B cell (primary cell): ENCODE results near the gene STN1. TPM values are rescaled to one million over a fixed set of nuclear protein-coding genes. Genes with fewer than 3 reads are reported as not detected.

Experiments
- ATAC-seq: fragments of 200-7000 bp; cut with Tn5 transposase; one replicate; pipeline ENCODE4 v1.10.0; 2021; ENCODE audit warnings: low read depth, mild to moderate bottlenecking, moderate number of reproducible peaks, moderate library complexity
- CTCF ChIA-PET: fragments of 350-600 bp; sonication (Branson Sonifier 250); formaldehyde crosslinking; loops from one replicate; lab custom pipeline; 2021; ENCODE audit warnings: antibody characterized with exemption, inconsistent platforms; lab: Charles Lee
- POLR2A ChIA-PET: fragments of 350-600 bp; sonication (Branson Sonifier 250); formaldehyde crosslinking; loops from one replicate; lab custom pipeline; 2021; ENCODE audit warnings: antibody characterized with exemption; lab: Charles Lee
- DNase-seq: peaks from one replicate; pipeline ENCODE4 v3.0.0; 2013
- H2AFZ ChIP-seq: 2 replicates; pipeline ENCODE4 v1.6.1; 2012; ENCODE audit warnings: mild to moderate bottlenecking, low read depth, low read length; ENCODE audit not compliant: insufficient read depth, poor library complexity, severe bottlenecking
- H3K27ac ChIP-seq, 2 donors: 1 replicate in 1 of 2; 2 replicates in 1 of 2; pipeline ENCODE4 v1.5.1; 2012 to 2013; ENCODE audit warnings: low read length in 2 of 2, mild to moderate bottlenecking in 2 of 2, moderate library complexity in 1 of 2
- H3K27me3 ChIP-seq, 4 experiments: fragments of 200-600 bp in 1 of 4; sonication (generic) in 1 of 4; replicated peaks in 1 of 4; 1 replicate in 2 of 4; 2 replicates in 2 of 4; pipeline versions ENCODE4 v1.6.1 to v1.7.0; 2013 to 2016; ENCODE audit warnings: low read length in 3 of 4, mild to moderate bottlenecking in 2 of 4, mixed read lengths in 1 of 4, moderate library complexity in 1 of 4; ENCODE audit not compliant: insufficient read depth in 4 of 4, control insufficient read depth in 3 of 4; ENCODE audit errors: control extremely low read depth in 1 of 4
- H3K36me3 ChIP-seq, 2 experiments: replicated peaks in 1 of 2; 1 replicate in 1 of 2; 2 replicates in 1 of 2; pipeline versions ENCODE4 v1.6.1 to v1.7.1; 2013; ENCODE audit warnings: low read length in 1 of 2; ENCODE audit not compliant: insufficient read depth in 2 of 2, control insufficient read depth in 1 of 2; ENCODE audit errors: control extremely low read depth in 1 of 2, extremely low read depth in 1 of 2
- H3K4me1 ChIP-seq, 2 donors: fragments of 200-600 bp in 1 of 2; sonication (generic) in 1 of 2; 1 replicate in 1 of 2; 2 replicates in 1 of 2; pipeline versions ENCODE4 v1.5.1 to v1.6.1; 2013 to 2017; ENCODE audit warnings: low read length in 2 of 2; ENCODE audit not compliant: control insufficient read depth in 2 of 2, insufficient read depth in 2 of 2
- H3K4me2 ChIP-seq: replicated peaks from 2 replicates; pipeline ENCODE3; 2012; ENCODE audit warnings: mild to moderate bottlenecking, low read depth, low read length; ENCODE audit not compliant: poor library complexity, severe bottlenecking
- H3K4me3 ChIP-seq, 5 experiments: fragments of 200-600 bp in 1 of 5; sonication (generic) in 1 of 5; 1 replicate in 3 of 5; 2 replicates in 2 of 5; pipeline versions ENCODE4 v1.5.1 to v1.7.0; 2011 to 2016; ENCODE audit warnings: low read length in 4 of 5, mild to moderate bottlenecking in 4 of 5, low read depth in 2 of 5, control low read depth in 1 of 5, moderate library complexity in 1 of 5; ENCODE audit not compliant: insufficient read depth in 1 of 5; ENCODE audit errors: control extremely low read depth in 1 of 5, extremely low read depth in 1 of 5
- H3K79me2 ChIP-seq: fragments of 200-600 bp; sonication (generic); one replicate; pipeline ENCODE4 v1.6.0; 2016; ENCODE audit warnings: low read length; ENCODE audit not compliant: control insufficient read depth, insufficient read depth
- H3K9ac ChIP-seq: fragments of 200-600 bp; sonication (generic); 2 replicates; pipeline ENCODE4 v1.6.1; 2017; ENCODE audit warnings: mild to moderate bottlenecking, low read length, moderate library complexity
- H3K9me3 ChIP-seq, 3 donors: one replicate each; pipeline versions ENCODE4 v1.6.1 to v1.7.1; 2013; ENCODE audit warnings: low read length in 2 of 3; ENCODE audit not compliant: control insufficient read depth in 2 of 3, insufficient read depth in 1 of 3; ENCODE audit errors: control extremely low read depth in 1 of 3
- H4K20me1 ChIP-seq: 2 replicates; pipeline ENCODE4 v1.6.0; 2012; ENCODE audit warnings: mild to moderate bottlenecking, low read length; ENCODE audit not compliant: insufficient read depth, control insufficient read depth, poor library complexity, severe bottlenecking
- H3K27ac Mint-ChIP-seq: one replicate; pipeline ENCODE4 v1.8.0; 2021; ENCODE audit warnings: mixed read lengths
- H3K27me3 Mint-ChIP-seq: one replicate; pipeline ENCODE4 v1.8.0; 2021; ENCODE audit warnings: mixed read lengths
- H3K4me1 Mint-ChIP-seq: one replicate; pipeline ENCODE4 v1.8.0; 2021; ENCODE audit warnings: mixed read lengths
- H3K4me3 Mint-ChIP-seq: one replicate; pipeline ENCODE4 v1.8.0; 2021; ENCODE audit warnings: mixed read lengths
- H3K9me3 Mint-ChIP-seq: one replicate; pipeline ENCODE4 v1.8.0; 2022; ENCODE audit warnings: mixed read lengths; ENCODE audit not compliant: insufficient read depth
- EZH2 ChIP-seq: IDR thresholded peaks from 2 replicates; pipeline ENCODE4 v1.6.1; 2012; ENCODE audit warnings: borderline replicate concordance, low read depth, mild to moderate bottlenecking, moderate library complexity, low read length; ENCODE audit not compliant: insufficient read depth, poor library complexity, severe bottlenecking
- WGBS: methylation state at CpG from one replicate; pipeline ENCODE4 v1.1.5; 2013; ENCODE audit warnings: missing lambda C conversion rate; ENCODE audit not compliant: insufficient coverage; 5-methylcytosine and 5-hydroxymethylcytosine counted together
- intact Hi-C: fragments of 100-400 bp; cut with micrococcal nuclease; formaldehyde crosslinking; loops from one replicate; pipeline ENCODE4 v1.10.0; 2022
- polyA plus RNA-seq: library from polyadenylated mRNA; depleted of rRNA; stranded (reverse); fragments of >200 nt; gene quantifications from 2 replicates; pipeline ENCODE4 v1.2.3, GENCODE V29; 2012
- total RNA-seq, 2 donors: library from RNA; stranded (reverse); fragments of 120-200 nt in 1 of 2; gene quantifications; 1 replicate in 1 of 2; 2 replicates in 1 of 2; pipeline versions ENCODE4 v1.2.3 to v1.2.4, GENCODE V29; 2013 to 2022
- TF ChIP-seq, protein P1 (sequence below): fragments of 200-600 bp; IDR thresholded peaks from one replicate; pipeline ENCODE4 v1.8.0; 2022; ENCODE audit warnings: antibody characterized with exemption, mild to moderate bottlenecking

Gene STN1
- total and polyA plus RNA-seq, 2 donors (not counting 1 experiment from before 2014, with no cell fraction given) = 16.3 to 24.5 TPM

DNA sequence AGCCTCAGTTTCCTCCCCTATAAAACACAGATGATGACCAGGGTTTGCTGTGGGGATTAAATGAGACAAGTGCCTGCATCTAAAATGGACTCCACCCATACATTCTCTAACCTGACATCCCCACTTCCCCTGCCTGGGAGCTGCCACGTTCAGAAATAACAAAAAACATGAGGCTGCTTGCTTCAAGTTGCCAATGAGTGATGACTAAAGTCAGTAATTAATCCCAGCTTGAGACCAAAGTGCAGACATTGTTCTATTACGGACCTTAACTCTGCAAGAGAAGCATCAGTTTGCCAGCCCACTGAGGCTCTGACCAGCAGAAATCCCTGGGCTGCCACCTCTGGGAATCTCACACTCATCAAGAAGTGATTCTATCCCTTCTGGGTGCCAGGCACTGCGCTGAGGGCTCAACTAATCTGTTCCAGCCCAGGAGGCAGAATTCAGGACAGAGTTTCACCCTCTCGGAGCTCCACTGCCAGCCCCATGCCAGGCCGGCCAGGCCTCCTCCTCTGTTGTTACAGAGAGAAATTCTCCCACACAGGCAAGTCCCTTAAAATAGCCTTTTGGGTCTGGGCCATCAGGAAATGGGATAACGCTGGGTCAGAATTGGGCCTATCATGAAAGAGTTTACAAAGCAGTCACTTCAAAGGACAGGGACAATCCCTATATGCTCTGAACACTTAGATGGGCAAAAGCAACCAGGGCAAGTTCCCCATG is 74.0 kb downstream of the STN1 start:
- H2AFZ ChIP-seq = no peak overlapping the region
- ATAC-seq (no peak), DNase-seq (no peak)
- H3K4me3 ChIP-seq = no peak overlapping the region
- Mint-ChIP-seq H3K4me3 (no peak overlapping the region), H3K27me3 (peaks cover 13% of the 10 kb centered on the region), H3K9me3 (no peaks in the 10 kb centered on the region), H3K27ac (no peak overlapping the region), H3K4me1 (peaks cover 18% of the 10 kb centered on the region)
- no peaks in the 10 kb centered on the region for H3K9me3 ChIP-seq
- no peak for TF ChIP-seq EZH2
- TF ChIP-seq, protein P1, sequence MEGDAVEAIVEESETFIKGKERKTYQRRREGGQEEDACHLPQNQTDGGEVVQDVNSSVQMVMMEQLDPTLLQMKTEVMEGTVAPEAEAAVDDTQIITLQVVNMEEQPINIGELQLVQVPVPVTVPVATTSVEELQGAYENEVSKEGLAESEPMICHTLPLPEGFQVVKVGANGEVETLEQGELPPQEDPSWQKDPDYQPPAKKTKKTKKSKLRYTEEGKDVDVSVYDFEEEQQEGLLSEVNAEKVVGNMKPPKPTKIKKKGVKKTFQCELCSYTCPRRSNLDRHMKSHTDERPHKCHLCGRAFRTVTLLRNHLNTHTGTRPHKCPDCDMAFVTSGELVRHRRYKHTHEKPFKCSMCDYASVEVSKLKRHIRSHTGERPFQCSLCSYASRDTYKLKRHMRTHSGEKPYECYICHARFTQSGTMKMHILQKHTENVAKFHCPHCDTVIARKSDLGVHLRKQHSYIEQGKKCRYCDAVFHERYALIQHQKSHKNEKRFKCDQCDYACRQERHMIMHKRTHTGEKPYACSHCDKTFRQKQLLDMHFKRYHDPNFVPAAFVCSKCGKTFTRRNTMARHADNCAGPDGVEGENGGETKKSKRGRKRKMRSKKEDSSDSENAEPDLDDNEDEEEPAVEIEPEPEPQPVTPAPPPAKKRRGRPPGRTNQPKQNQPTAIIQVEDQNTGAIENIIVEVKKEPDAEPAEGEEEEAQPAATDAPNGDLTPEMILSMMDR = no peak
- H3K4me1 ChIP-seq = peaks cover 16 to 17% of the 10 kb centered on the region in 2 donors
- intact Hi-C loops = no loop called here
- no peaks in the 10 kb centered on the region for H4K20me1 ChIP-seq
- POLR2A ChIA-PET = no interaction called here
- 95% methylated on average over 6 of the region's 6 CpGs for WGBS
- peaks cover 0 to 18% (median 3%) of the 10 kb centered on the region in 4 experiments for H3K27me3 ChIP-seq
- no peak overlapping the region for H3K27ac ChIP-seq
- CTCF ChIA-PET = interaction anchor here (1.4 kb wide), 1 partner anchor 13 kb away, joined by 4 read pairs; no protein-coding TSS in a partner anchor
- no peak overlapping the region for H3K4me2 ChIP-seq
- no peak overlapping the region for H3K9ac ChIP-seq
- no peaks in the 10 kb centered on the region for H3K79me2 ChIP-seq
- H3K36me3 ChIP-seq = no peaks in the 10 kb centered on the region

DNA sequence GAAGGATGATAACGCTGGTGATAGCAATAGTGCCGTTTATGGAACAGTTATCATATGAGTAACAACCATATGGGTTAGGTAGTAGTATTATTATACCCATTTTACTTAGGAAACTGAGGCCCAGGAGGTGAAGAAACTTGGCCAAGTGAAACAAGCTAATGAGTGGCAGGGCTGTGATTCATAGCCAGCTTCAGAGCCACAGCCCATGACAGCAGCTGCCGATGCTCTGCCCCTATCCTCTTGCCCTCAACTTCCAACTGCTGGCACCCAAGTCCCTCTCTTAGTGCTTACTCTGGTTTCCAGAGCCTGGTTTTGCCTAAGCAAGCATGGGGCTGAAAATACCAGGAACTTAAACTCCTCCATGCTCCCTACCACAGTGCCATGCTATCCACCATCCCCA is 74.9 kb downstream of the STN1 start:
- Mint-ChIP-seq H3K27me3 (peaks cover 15% of the 10 kb centered on the region), H3K27ac (no peak overlapping the region), H3K4me1 (peaks cover 18% of the 10 kb centered on the region), H3K4me3 (no peak overlapping the region), H3K9me3 (no peaks in the 10 kb centered on the region)
- no peak for ATAC-seq
- Histone ChIP-seq H3K4me3 (no peak overlapping the region), H3K79me2 (no peaks in the 10 kb centered on the region), H3K36me3 (no peaks in the 10 kb centered on the region), H3K4me1 (peaks cover 16 to 18% of the 10 kb centered on the region in 2 donors), H3K27ac (no peak overlapping the region), H4K20me1 (no peaks in the 10 kb centered on the region), H3K27me3 (peaks cover 0 to 12% (median 1%) of the 10 kb centered on the region in 4 experiments), H3K4me2 (no peak overlapping the region), H3K9ac (no peak overlapping the region), H2AFZ (no peak overlapping the region), H3K9me3 (no peaks in the 10 kb centered on the region)
- ChIA-PET POLR2A (no interaction called here), CTCF (no interaction called here)
- intact Hi-C loops = no loop called here
- TF ChIP-seq EZH2 = no peak
- TF ChIP-seq, protein P1 = no peak
- 83% methylated on average over 2 of the region's 3 CpGs for WGBS
- DNase-seq = no peak
